Hepatocyte (in vitro differentiated cells): ENCODE measurements around the gene IGSF6. TPM values are rescaled to one million over a fixed set of nuclear protein-coding genes. Genes with fewer than 3 reads are reported as not detected.

Experiments used
- DNase-seq: peaks from one replicate; pipeline ENCODE4 v3.0.0-alpha.2; 2016; ENCODE audit warnings: low spot score
- H2AFZ ChIP-seq: fragments of 200-600 bp; sonication (generic); 2 replicates; pipeline ENCODE4 v1.6.0; 2016; ENCODE audit warnings: antibody characterized with exemption, mild to moderate bottlenecking
- H3K27ac ChIP-seq: fragments of 200-600 bp; sonication (generic); 2 replicates; pipeline ENCODE4 v1.5.1; 2016; ENCODE audit warnings: mild to moderate bottlenecking
- H3K27me3 ChIP-seq: fragments of 200-600 bp; sonication (generic); 2 replicates; pipeline ENCODE4 v1.6.1; 2016
- H3K36me3 ChIP-seq: fragments of 200-600 bp; sonication (generic); replicated peaks from 2 replicates; pipeline ENCODE4 v1.5.1; 2016; ENCODE audit warnings: low read depth; ENCODE audit not compliant: insufficient read depth
- H3K4me1 ChIP-seq: fragments of 200-600 bp; sonication (generic); 2 replicates; pipeline ENCODE4 v1.5.1; 2016; ENCODE audit warnings: mild to moderate bottlenecking, moderate library complexity; ENCODE audit not compliant: insufficient read depth
- H3K4me2 ChIP-seq: fragments of 200-600 bp; sonication (generic); 2 replicates; pipeline ENCODE4 v1.6.0; 2016
- H3K4me3 ChIP-seq: fragments of 200-600 bp; sonication (generic); 2 replicates; pipeline ENCODE4 v1.5.1; 2016; ENCODE audit warnings: mild to moderate bottlenecking
- H3K79me2 ChIP-seq: fragments of 200-600 bp; sonication (generic); 2 replicates; pipeline ENCODE4 v1.6.0; 2017; ENCODE audit warnings: mild to moderate bottlenecking
- H3K9me2 ChIP-seq: fragments of 200-600 bp; sonication (generic); replicated peaks from 2 replicates; pipeline ENCODE4 v1.6.0; 2017; ENCODE audit warnings: mild to moderate bottlenecking; ENCODE audit not compliant: insufficient read depth
- H3K9me3 ChIP-seq: fragments of 200-600 bp; sonication (generic); 2 replicates; pipeline ENCODE4 v1.5.1; 2016; ENCODE audit warnings: low read depth, mild to moderate bottlenecking
- H4K20me1 ChIP-seq: fragments of 200-600 bp; sonication (generic); 2 replicates; pipeline ENCODE4 v1.6.0; 2016; ENCODE audit warnings: mild to moderate bottlenecking; ENCODE audit not compliant: insufficient read depth, poor library complexity, severe bottlenecking
- EZH2 ChIP-seq: fragments of 200-600 bp; sonication (generic); IDR thresholded peaks from 2 replicates; pipeline ENCODE4 v1.6.1; 2016; ENCODE audit warnings: antibody characterized with exemption, mild to moderate bottlenecking, borderline replicate concordance
- EZH2phosphoT487 ChIP-seq: fragments of 200-600 bp; sonication (generic); IDR thresholded peaks from one replicate; pipeline ENCODE4 v1.6.1; 2018; ENCODE audit warnings: antibody characterized with exemption, mild to moderate bottlenecking, low read depth, moderate library complexity; ENCODE audit not compliant: unreplicated experiment, severe bottlenecking
- WGBS: methylation state at CpG from one replicate; pipeline ENCODE4 v1.1.6; 2016; ENCODE audit warnings: low lambda C conversion rate; ENCODE audit errors: missing lambda C conversion rate; 5-methylcytosine and 5-hydroxymethylcytosine counted together
- polyA plus RNA-seq: library from polyadenylated mRNA; unstranded; fragments of >200 nt; fragmentation: Nextera tagmentation; extraction: Ambion mirVana; gene quantifications from 2 replicates; pipeline ENCODE4 v1.2.1, GENCODE V29; 2016
- total RNA-seq: library from RNA; depleted of rRNA; stranded (reverse); fragments of >200 nt; gene quantifications from 2 replicates; pipeline ENCODE4 v1.2.3, GENCODE V29; 2014
- TF ChIP-seq, protein P1 (sequence below): fragments of 200-600 bp; sonication (generic); IDR thresholded peaks from 2 replicates; pipeline ENCODE4 v1.5.1; 2016; ENCODE audit warnings: antibody characterized with exemption, mild to moderate bottlenecking; ENCODE audit not compliant: poor library complexity

IGSF6 gene
- total and polyA plus RNA-seq, 2 experiments from 2014 or later: 0.70 to 2.2 TPM

DNA sequence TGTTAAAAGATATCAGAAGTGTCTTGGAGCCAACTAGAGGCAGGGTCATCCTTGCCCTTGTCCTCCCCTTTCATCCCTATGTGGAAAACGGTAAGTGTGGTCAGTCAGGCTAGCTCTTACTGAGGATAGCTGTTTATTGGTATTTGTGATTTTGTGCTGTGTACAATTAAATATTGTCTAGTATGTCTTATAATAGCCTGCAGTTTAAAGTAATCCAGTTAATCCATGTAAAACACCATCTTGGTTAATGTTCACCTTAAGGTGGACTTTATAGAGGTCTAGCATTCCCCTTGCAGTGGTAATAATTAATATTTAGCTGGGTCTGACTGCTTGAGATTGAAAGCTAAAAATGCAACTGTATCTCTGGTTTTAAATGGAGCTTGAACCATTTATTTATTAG is 27.4 kb downstream of the IGSF6 start:
- no peaks in the 10 kb centered on the region for H3K36me3 ChIP-seq

GRCh38 chr16:21622545-21622944 is 29.9 kb downstream of the IGSF6 start:
- Histone ChIP-seq H3K79me2 (peaks cover 58% of the 10 kb centered on the region), H3K4me3 (no peak overlapping the region)
- WGBS: 100% methylated on average over 1 of the region's 1 CpG

More for the DNA sequence above, 27.4 kb downstream of the IGSF6 start:
- TF ChIP-seq EZH2phosphoT487 (no peak), EZH2 (no peak)
- TF ChIP-seq, protein P1, sequence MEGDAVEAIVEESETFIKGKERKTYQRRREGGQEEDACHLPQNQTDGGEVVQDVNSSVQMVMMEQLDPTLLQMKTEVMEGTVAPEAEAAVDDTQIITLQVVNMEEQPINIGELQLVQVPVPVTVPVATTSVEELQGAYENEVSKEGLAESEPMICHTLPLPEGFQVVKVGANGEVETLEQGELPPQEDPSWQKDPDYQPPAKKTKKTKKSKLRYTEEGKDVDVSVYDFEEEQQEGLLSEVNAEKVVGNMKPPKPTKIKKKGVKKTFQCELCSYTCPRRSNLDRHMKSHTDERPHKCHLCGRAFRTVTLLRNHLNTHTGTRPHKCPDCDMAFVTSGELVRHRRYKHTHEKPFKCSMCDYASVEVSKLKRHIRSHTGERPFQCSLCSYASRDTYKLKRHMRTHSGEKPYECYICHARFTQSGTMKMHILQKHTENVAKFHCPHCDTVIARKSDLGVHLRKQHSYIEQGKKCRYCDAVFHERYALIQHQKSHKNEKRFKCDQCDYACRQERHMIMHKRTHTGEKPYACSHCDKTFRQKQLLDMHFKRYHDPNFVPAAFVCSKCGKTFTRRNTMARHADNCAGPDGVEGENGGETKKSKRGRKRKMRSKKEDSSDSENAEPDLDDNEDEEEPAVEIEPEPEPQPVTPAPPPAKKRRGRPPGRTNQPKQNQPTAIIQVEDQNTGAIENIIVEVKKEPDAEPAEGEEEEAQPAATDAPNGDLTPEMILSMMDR: no peak
- Histone ChIP-seq H3K79me2 (peaks cover 48% of the 10 kb centered on the region), H3K27me3 (no peaks in the 10 kb centered on the region), H3K4me3 (no peak overlapping the region), H3K4me2 (peak overlapping the region; percentile 24), H3K4me1 (peaks cover 7% of the 10 kb centered on the region), H3K9me2 (no peaks in the 10 kb centered on the region), H3K9me3 (no peaks in the 10 kb centered on the region), H3K27ac (peak overlapping the region; percentile 9), H2AFZ (no peak overlapping the region), H4K20me1 (no peaks in the 10 kb centered on the region)
- no peak for DNase-seq
- WGBS: 53% methylated on average over 1 of the region's 1 CpG

DNA sequence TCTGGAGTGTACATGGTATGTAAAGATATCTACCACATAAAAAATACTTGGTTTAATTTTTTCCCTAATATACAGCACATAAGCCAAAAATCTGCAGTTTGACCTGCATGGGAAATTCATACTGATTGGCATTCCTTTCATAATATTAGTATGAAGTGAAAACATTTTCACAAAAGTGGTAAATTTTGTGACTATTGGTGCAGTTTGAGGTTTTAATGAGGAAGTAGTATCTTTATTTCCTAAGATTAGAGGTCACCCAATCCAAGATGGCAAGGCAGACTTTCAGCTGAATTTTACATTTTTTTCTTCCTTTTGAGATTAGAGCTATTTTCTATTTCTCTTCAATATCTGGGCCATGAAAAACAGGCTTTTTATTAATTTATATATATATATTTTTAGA is 31.8 kb downstream of the IGSF6 start:
- H3K4me2 ChIP-seq: no peak overlapping the region
- H3K36me3 ChIP-seq: no peaks in the 10 kb centered on the region
- H2AFZ ChIP-seq: no peak overlapping the region
- H3K9me3 ChIP-seq: no peaks in the 10 kb centered on the region
- peaks cover 3% of the 10 kb centered on the region for H3K4me1 ChIP-seq
- TF ChIP-seq, protein P1: no peak
- TF ChIP-seq EZH2phosphoT487: no peak
- no peak for TF ChIP-seq EZH2
- H3K79me2 ChIP-seq: peaks cover 77% of the 10 kb centered on the region
- H3K27me3 ChIP-seq: no peaks in the 10 kb centered on the region
- peaks cover 7% of the 10 kb centered on the region for H4K20me1 ChIP-seq
- H3K9me2 ChIP-seq: no peaks in the 10 kb centered on the region
- no peak overlapping the region for H3K27ac ChIP-seq
- no peak for DNase-seq
- H3K4me3 ChIP-seq: no peak overlapping the region

More at GRCh38 chr16:21622545-21622944, 29.9 kb downstream of the IGSF6 start:
- Histone ChIP-seq H3K9me3 (no peaks in the 10 kb centered on the region), H3K27ac (no peak overlapping the region), H3K4me1 (peaks cover 10% of the 10 kb centered on the region), H2AFZ (no peak overlapping the region), H3K27me3 (no peaks in the 10 kb centered on the region), H4K20me1 (no peaks in the 10 kb centered on the region), H3K36me3 (no peaks in the 10 kb centered on the region), H3K9me2 (no peaks in the 10 kb centered on the region), H3K4me2 (no peak overlapping the region)
- no peak for DNase-seq
- TF ChIP-seq EZH2phosphoT487 (no peak), EZH2 (no peak)
- TF ChIP-seq, protein P1: no peak
